Endothelial cell (in vitro differentiated cells): Measurements from ENCODE around the gene DMD. TPM values are rescaled to one million over a fixed set of nuclear protein-coding genes. Genes with fewer than 3 reads are reported as not detected.

Experiments
- DNase-seq: peaks from one replicate; pipeline ENCODE4 v3.0.0; 2021; ENCODE audit warnings: low spot score
- H3K27ac Mint-ChIP-seq: one replicate; pipeline ENCODE4 v1.8.0; 2021; ENCODE audit warnings: mixed read lengths, inconsistent platforms; ENCODE audit not compliant: unreplicated experiment
- H3K27me3 Mint-ChIP-seq: one replicate; pipeline ENCODE4 v1.8.0; 2021; ENCODE audit warnings: mild to moderate bottlenecking, moderate library complexity, mixed read lengths, inconsistent platforms; ENCODE audit not compliant: unreplicated experiment
- H3K36me3 Mint-ChIP-seq: one replicate; pipeline ENCODE4 v1.8.0; 2021; ENCODE audit warnings: mild to moderate bottlenecking, low read depth, mixed read lengths, inconsistent platforms; ENCODE audit not compliant: unreplicated experiment
- H3K4me1 Mint-ChIP-seq: one replicate; pipeline ENCODE4 v1.8.0; 2021; ENCODE audit warnings: mild to moderate bottlenecking, mixed read lengths, inconsistent platforms; ENCODE audit not compliant: unreplicated experiment
- H3K4me3 Mint-ChIP-seq: one replicate; pipeline ENCODE4 v1.8.0; 2021; ENCODE audit warnings: mild to moderate bottlenecking, mixed read lengths, inconsistent platforms; ENCODE audit not compliant: unreplicated experiment
- H3K9me3 Mint-ChIP-seq: one replicate; pipeline ENCODE4 v1.8.0; 2021; ENCODE audit warnings: mixed read lengths, inconsistent platforms; ENCODE audit not compliant: unreplicated experiment
- CTCF ChIP-seq: fragments of 200-600 bp; sonication (generic); IDR thresholded peaks from one replicate; pipeline ENCODE4 v1.5.0; 2021; ENCODE audit warnings: antibody characterized with exemption; ENCODE audit not compliant: unreplicated experiment
- total RNA-seq: library from RNA; stranded (reverse); fragmentation: NEBNext Ultra II Directional; extraction: Animal tissue kit (Norgen Biotek cat#: 25700); gene quantifications from one replicate; pipeline ENCODE4 v1.2.1, GENCODE V29; 2021; ENCODE audit not compliant: unreplicated experiment

Gene DMD
- total RNA-seq, 1 donor from 2014 or later: 5.5 TPM

- no peak for DNase-seq
- Mint-ChIP-seq H3K4me3 (no peak overlapping the region), H3K27me3 (peaks cover 2% of the 10 kb centered on the region), H3K4me1 (no peaks in the 10 kb centered on the region), H3K9me3 (no peaks in the 10 kb centered on the region), H3K27ac (no peak overlapping the region), H3K36me3 (no peaks in the 10 kb centered on the region)
- no peak for TF ChIP-seq CTCF
These were observed 1856.0 kb downstream of the DMD start for GRCh38 chrX:31355206-31355955.

GRCh38 chrX:31353095-31353494, 1858.3 kb downstream of the DMD start:
- peaks cover 2% of the 10 kb centered on the region for H3K27me3 Mint-ChIP-seq

GRCh38 chrX:31350808-31351074, 1860.6 kb downstream of the DMD start:
- Mint-ChIP-seq H3K27ac (no peak overlapping the region), H3K27me3 (peaks cover 2% of the 10 kb centered on the region), H3K4me1 (no peaks in the 10 kb centered on the region), H3K9me3 (no peaks in the 10 kb centered on the region), H3K4me3 (no peak overlapping the region), H3K36me3 (no peaks in the 10 kb centered on the region)
- no peak for DNase-seq
- no peak for TF ChIP-seq CTCF

More at GRCh38 chrX:31353095-31353494, 1858.3 kb downstream of the DMD start:
- TF ChIP-seq CTCF: no peak
- H3K27ac Mint-ChIP-seq: no peak overlapping the region
- no peaks in the 10 kb centered on the region for H3K36me3 Mint-ChIP-seq
- H3K4me1 Mint-ChIP-seq: no peaks in the 10 kb centered on the region
- no peak overlapping the region for H3K4me3 Mint-ChIP-seq
- no peak for DNase-seq
- no peaks in the 10 kb centered on the region for H3K9me3 Mint-ChIP-seq

- Mint-ChIP-seq H3K4me1 (no peaks in the 10 kb centered on the region), H3K27me3 (peaks cover 2% of the 10 kb centered on the region), H3K27ac (no peak overlapping the region), H3K4me3 (no peak overlapping the region), H3K9me3 (no peaks in the 10 kb centered on the region), H3K36me3 (no peaks in the 10 kb centered on the region)
- no peak for DNase-seq
- TF ChIP-seq CTCF: no peak
These were observed 1861.8 kb downstream of the DMD start for GRCh38 chrX:31349515-31349914.

GRCh38 chrX:31340587-31340986, 1870.8 kb downstream of the DMD start:
- DNase-seq: no peak
- Mint-ChIP-seq H3K4me1 (no peaks in the 10 kb centered on the region), H3K27ac (no peak overlapping the region), H3K4me3 (no peak overlapping the region), H3K27me3 (no peaks in the 10 kb centered on the region), H3K36me3 (no peaks in the 10 kb centered on the region), H3K9me3 (no peaks in the 10 kb centered on the region)
- no peak for TF ChIP-seq CTCF
